Ureter (tissue), 1 donor: ENCODE results near the gene RYR1. TPM values are rescaled to one million over a fixed set of nuclear protein-coding genes. Genes with fewer than 3 reads are reported as not detected.
"Not testable (repeated sequence)": the region's sequence is repeated elsewhere in the genome, so short reads cannot be mapped to it uniquely, and the experiment has no call there.

Experiments used
- DNase-seq: peaks from one replicate; pipeline ENCODE4 v3.0.0-alpha.2; 2020; ENCODE audit warnings: low spot score
- total RNA-seq: library from RNA; stranded (reverse); gene quantifications from one replicate; pipeline ENCODE4 v1.2.4, GENCODE V29; 2023
- donor health status: DM: yes; HTN: yes; CAD: no.

The RYR1 gene
- total RNA-seq, 1 donor from 2014 or later, result 3.4 TPM

GRCh38 chr19:38425810-38426466 is 7.6 kb upstream of the RYR1 start, which contains the start of gene RASGRP4:
Gene RASGRP4 (minus strand): TSS chr19:38426219. CDS start chr19:38426091, 128 bp downstream.
- DNase-seq, result no peak

- DNase-seq, result not testable (repeated sequence)
Measured at GRCh38 chr19:38427035-38427677, 6.3 kb upstream of the RYR1 start.

GRCh38 chr19:38429055-38429810 is 4.3 kb upstream of the RYR1 start:
- DNase-seq, result no peak

- no peak for DNase-seq
Measured at GRCh38 chr19:38429811-38430156, 3.7 kb upstream of the RYR1 start.

GRCh38 chr19:38430931-38431330 is 2.6 kb upstream of the RYR1 start:
- no peak for DNase-seq

GRCh38 chr19:38434549-38435051 is 1.1 kb downstream of the RYR1 start:
- no peak for DNase-seq

GRCh38 chr19:38437295-38437694 is 3.8 kb downstream of the RYR1 start:
- no peak for DNase-seq

- no peak for DNase-seq
Measured at GRCh38 chr19:38437917-38438316, 4.4 kb downstream of the RYR1 start.

GRCh38 chr19:38440592-38440991 is 7.1 kb downstream of the RYR1 start:
- no peak for DNase-seq

- no peak for DNase-seq
Measured at GRCh38 chr19:38441657-38442348, 8.3 kb downstream of the RYR1 start.

- DNase-seq, result no peak
Measured at GRCh38 chr19:38442736-38443135, 9.2 kb downstream of the RYR1 start.

GRCh38 chr19:38443458-38443999 is 10.0 kb downstream of the RYR1 start:
- DNase-seq, result no peak

GRCh38 chr19:38444026-38444425 is 10.5 kb downstream of the RYR1 start:
- no peak for DNase-seq

GRCh38 chr19:38445362-38445761 is 11.9 kb downstream of the RYR1 start:
- DNase-seq, result no peak

GRCh38 chr19:38448225-38448624 is 14.7 kb downstream of the RYR1 start:
- DNase-seq, result no peak

GRCh38 chr19:38449518-38449917 is 16.0 kb downstream of the RYR1 start:
- no peak for DNase-seq

- no peak for DNase-seq
Measured at GRCh38 chr19:38451036-38451435, 17.5 kb downstream of the RYR1 start.

- no peak for DNase-seq
Measured at GRCh38 chr19:38451629-38452028, 18.1 kb downstream of the RYR1 start.

GRCh38 chr19:38452430-38453366 is 19.2 kb downstream of the RYR1 start:
- DNase-seq, result no peak

- DNase-seq, result no peak
Measured at GRCh38 chr19:38453596-38453995, 20.1 kb downstream of the RYR1 start.

GRCh38 chr19:38455031-38455430 is 21.5 kb downstream of the RYR1 start:
- DNase-seq, result no peak
